Vagina (tissue), 2 donors: ENCODE results near the gene DNAH9. TPM values are rescaled to one million over a fixed set of nuclear protein-coding genes. Genes with fewer than 3 reads are reported as not detected.

ENCODE experiments used
- DNase-seq, 2 donors: peaks; one replicate each; pipeline ENCODE4 v3.0.0-alpha.2; 2017; ENCODE audit errors: extremely low spot score in 2 of 2
- H3K27ac ChIP-seq: fragments of 200-600 bp; sonication (generic); one replicate; pipeline ENCODE4 v1.5.1; 2019
- H3K27me3 ChIP-seq: fragments of 200-600 bp; sonication (generic); one replicate; pipeline ENCODE4 v1.5.1; 2019
- H3K36me3 ChIP-seq, 2 donors: fragments of 200-600 bp; sonication (generic); one replicate each; pipeline ENCODE4 v1.5.1; 2017 to 2019
- H3K4me1 ChIP-seq: fragments of 200-600 bp; sonication (generic); one replicate; pipeline ENCODE4 v1.5.1; 2019
- H3K4me3 ChIP-seq, 2 donors: fragments of 200-600 bp; sonication (generic); 1 replicate in 1 of 2; 2 replicates in 1 of 2; pipeline ENCODE4 v1.5.1; 2016 to 2019
- H3K9me3 ChIP-seq: fragments of 200-600 bp; sonication (generic); one replicate; pipeline ENCODE4 v1.5.1; 2019
- CTCF ChIP-seq, 3 experiments: fragments of 450-650 bp in 2 of 3; fragments of 200-600 bp in 1 of 3; sonication (generic) in 1 of 3; IDR thresholded peaks; one replicate each; pipeline ENCODE4 v1.5.1; 2017 to 2019; ENCODE audit warnings: antibody characterized with exemption in 3 of 3, mild to moderate bottlenecking in 2 of 3, moderate library complexity in 2 of 3
- POLR2A ChIP-seq, 2 donors: fragments of 450-650 bp; IDR thresholded peaks; one replicate each; pipeline ENCODE4 v1.6.1; 2017; ENCODE audit warnings: antibody characterized with exemption in 2 of 2, mild to moderate bottlenecking in 2 of 2, moderate library complexity in 2 of 2
- POLR2AphosphoS5 ChIP-seq, 2 donors: sonication (generic); formaldehyde crosslinking; IDR thresholded peaks; one replicate each; pipeline ENCODE4 v1.9.0; 2017; ENCODE audit warnings: antibody characterized with exemption in 2 of 2, mild to moderate bottlenecking in 2 of 2, low read depth in 1 of 2; ENCODE audit not compliant: insufficient read depth in 1 of 2
- intact Hi-C: fragments of 100-400 bp; cut with DNase I; formaldehyde crosslinking; loops from one replicate; pipeline ENCODE4 v1.15.1; 2023
- total RNA-seq: library from RNA; depleted of rRNA; stranded (reverse); fragments of >200 nt; gene quantifications from one replicate; pipeline ENCODE4 v1.2.3, GENCODE V29; 2016

Gene DNAH9
- total RNA-seq, 1 donor from 2014 or later: not detected

- Histone ChIP-seq H3K4me1 (peaks cover 13% of the 10 kb centered on the region), H3K4me3 (no peak overlapping the region), H3K27me3 (no peaks in the 10 kb centered on the region), H3K9me3 (no peaks in the 10 kb centered on the region), H3K27ac (no peak overlapping the region), H3K36me3 (no peaks in the 10 kb centered on the region)
- no peak for TF ChIP-seq POLR2A (IDR thresholded peaks at IDR 0.05)
- TF ChIP-seq CTCF (IDR thresholded peaks at IDR 0.05): no peak
- no peak for TF ChIP-seq POLR2AphosphoS5 (IDR thresholded peaks at IDR 0.05; ENCODE audit: insufficient read depth in 1 of 2, low read depth in 1 of 2)
- intact Hi-C loops: no loop called here
- no peak for DNase-seq
These were observed 254.0 kb downstream of the DNAH9 start for GRCh38 chr17:11852231-11852630.

DNA sequence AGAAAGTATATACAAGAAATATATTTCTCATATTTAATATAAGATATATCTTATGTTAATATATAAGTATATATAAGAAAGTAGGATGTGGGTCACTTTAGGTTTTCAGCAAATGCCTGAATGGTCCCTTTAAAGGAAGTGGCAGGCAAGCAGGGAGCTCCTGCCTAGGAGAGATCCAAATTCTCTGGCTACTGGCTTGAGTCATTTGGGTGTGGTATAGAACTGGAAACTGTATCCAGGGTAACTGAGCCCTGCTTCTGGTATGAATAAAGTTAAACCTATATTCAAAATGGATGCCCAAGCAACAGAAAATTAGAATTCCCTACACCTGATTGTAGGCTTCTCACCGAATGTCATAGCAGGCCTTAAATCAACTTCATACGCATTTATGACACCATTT is 254.6 kb downstream of the DNAH9 start:
- H3K4me3 ChIP-seq: no peak overlapping the region
- TF ChIP-seq POLR2AphosphoS5 (IDR thresholded peaks at IDR 0.05; ENCODE audit: insufficient read depth in 1 of 2, low read depth in 1 of 2) (no peak), CTCF (IDR thresholded peaks at IDR 0.05) (no peak)

GRCh38 chr17:11853321-11854151 is 255.3 kb downstream of the DNAH9 start:
- DNase-seq: no peak
- no peaks in the 10 kb centered on the region for H3K27me3 ChIP-seq
- H3K27ac ChIP-seq: no peak overlapping the region
- no peaks in the 10 kb centered on the region for H3K9me3 ChIP-seq
- H3K4me3 ChIP-seq: no peak overlapping the region
- intact Hi-C loops: no loop called here
- peaks cover 13% of the 10 kb centered on the region for H3K4me1 ChIP-seq
- TF ChIP-seq POLR2A (IDR thresholded peaks at IDR 0.05) (no peak), POLR2AphosphoS5 (IDR thresholded peaks at IDR 0.05; ENCODE audit: insufficient read depth in 1 of 2, low read depth in 1 of 2) (no peak), CTCF (IDR thresholded peaks at IDR 0.05) (no peak)
- H3K36me3 ChIP-seq: no peaks in the 10 kb centered on the region

More for the DNA sequence above, 254.6 kb downstream of the DNAH9 start:
- Histone ChIP-seq H3K27ac (no peak overlapping the region), H3K4me1 (peaks cover 13% of the 10 kb centered on the region), H3K27me3 (no peaks in the 10 kb centered on the region), H3K36me3 (no peaks in the 10 kb centered on the region), H3K9me3 (no peaks in the 10 kb centered on the region)
- intact Hi-C loops: no loop called here
- DNase-seq: no peak

- peaks cover 13% of the 10 kb centered on the region for H3K4me1 ChIP-seq
- H3K27ac ChIP-seq: no peak overlapping the region
- no peaks in the 10 kb centered on the region for H3K36me3 ChIP-seq
- TF ChIP-seq POLR2A (IDR thresholded peaks at IDR 0.05) (no peak), CTCF (IDR thresholded peaks at IDR 0.05) (no peak), POLR2AphosphoS5 (IDR thresholded peaks at IDR 0.05; ENCODE audit: insufficient read depth in 1 of 2, low read depth in 1 of 2) (no peak)
- H3K4me3 ChIP-seq: no peak overlapping the region
- H3K9me3 ChIP-seq: no peaks in the 10 kb centered on the region
- no peak for DNase-seq
- H3K27me3 ChIP-seq: no peaks in the 10 kb centered on the region
- intact Hi-C loops: no loop called here
These were observed 257.0 kb downstream of the DNAH9 start for GRCh38 chr17:11855306-11855705.

- intact Hi-C loops: no loop called here
- Histone ChIP-seq H3K27me3 (no peaks in the 10 kb centered on the region), H3K27ac (no peak overlapping the region), H3K36me3 (no peaks in the 10 kb centered on the region), H3K4me1 (peaks cover 13% of the 10 kb centered on the region), H3K4me3 (no peak overlapping the region), H3K9me3 (no peaks in the 10 kb centered on the region)
- DNase-seq: no peak
- TF ChIP-seq CTCF (IDR thresholded peaks at IDR 0.05) (no peak), POLR2A (IDR thresholded peaks at IDR 0.05) (no peak), POLR2AphosphoS5 (IDR thresholded peaks at IDR 0.05; ENCODE audit: insufficient read depth in 1 of 2, low read depth in 1 of 2) (no peak)
These were observed 258.7 kb downstream of the DNAH9 start for GRCh38 chr17:11857006-11857405.
